HG02610 (cell line): ENCODE results near the gene CD247.

Experiments used
- ATAC-seq: cut with Tn5 transposase; IDR thresholded peaks from one replicate; pipeline ENCODE4 v1.9.1; 2021; ENCODE audit warnings: mild to moderate bottlenecking, moderate library complexity; ENCODE audit not compliant: unreplicated experiment

Gene CD247

GRCh38 chr1:167489571-167490340, 28.6 kb downstream of the CD247 start:
- no peak for ATAC-seq

GRCh38 chr1:167488786-167489185, 29.5 kb downstream of the CD247 start:
- no peak for ATAC-seq

DNA sequence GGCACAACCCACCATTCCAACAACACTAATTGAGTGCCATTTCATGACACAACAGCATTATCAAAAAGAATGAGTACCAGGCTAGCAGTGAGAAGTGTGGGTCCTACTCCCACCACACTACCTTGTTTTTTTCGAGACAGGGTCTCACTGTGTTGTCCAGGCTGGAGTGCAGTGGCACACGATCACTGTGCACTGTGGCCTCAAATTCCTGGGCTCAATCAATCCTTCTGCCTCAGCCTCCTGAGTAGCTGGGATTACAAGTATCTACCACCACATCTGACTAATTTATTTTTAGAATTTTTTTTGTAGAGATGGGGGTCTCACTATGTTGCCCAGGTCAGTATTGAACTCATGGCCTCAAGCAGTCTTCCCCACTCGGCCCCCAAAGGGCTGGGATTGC, 30.7 kb downstream of the CD247 start:
- ATAC-seq, result no peak

DNA sequence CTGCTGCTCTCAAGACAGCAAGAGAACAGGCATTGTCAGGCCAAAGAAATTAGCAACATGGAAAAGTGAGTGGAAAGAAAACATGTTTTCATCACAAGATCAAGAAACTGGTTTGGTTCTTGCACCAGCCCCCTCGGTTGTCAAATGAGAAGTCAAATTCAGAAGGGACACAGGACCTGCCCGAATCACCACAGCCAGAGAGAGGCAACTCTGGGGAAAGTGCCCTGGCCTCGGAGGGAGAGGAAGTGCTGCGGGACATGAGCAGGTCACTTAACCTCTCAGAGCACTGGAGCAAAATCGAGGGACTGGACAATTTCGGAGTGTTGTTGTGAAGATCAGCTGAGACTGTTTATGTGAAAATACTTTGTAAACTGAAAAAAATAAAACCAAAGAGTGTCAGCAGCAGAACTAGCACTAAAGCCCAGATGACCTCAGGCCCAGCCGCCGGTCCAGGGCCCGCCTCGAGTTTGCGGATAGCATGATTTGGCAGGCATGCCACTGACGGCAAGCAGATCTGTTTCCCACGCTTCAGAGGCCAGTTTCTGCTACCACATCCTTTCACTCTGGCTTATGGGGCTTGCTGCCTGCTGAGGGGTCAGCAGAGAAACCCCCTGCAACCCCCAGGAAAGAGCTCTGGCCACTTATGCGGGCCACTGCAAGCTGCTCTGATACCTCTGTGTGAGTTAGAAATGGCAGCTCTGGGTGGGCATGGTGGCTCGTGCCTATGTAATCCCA, 32.1 kb downstream of the CD247 start:
- no peak for ATAC-seq

DNA sequence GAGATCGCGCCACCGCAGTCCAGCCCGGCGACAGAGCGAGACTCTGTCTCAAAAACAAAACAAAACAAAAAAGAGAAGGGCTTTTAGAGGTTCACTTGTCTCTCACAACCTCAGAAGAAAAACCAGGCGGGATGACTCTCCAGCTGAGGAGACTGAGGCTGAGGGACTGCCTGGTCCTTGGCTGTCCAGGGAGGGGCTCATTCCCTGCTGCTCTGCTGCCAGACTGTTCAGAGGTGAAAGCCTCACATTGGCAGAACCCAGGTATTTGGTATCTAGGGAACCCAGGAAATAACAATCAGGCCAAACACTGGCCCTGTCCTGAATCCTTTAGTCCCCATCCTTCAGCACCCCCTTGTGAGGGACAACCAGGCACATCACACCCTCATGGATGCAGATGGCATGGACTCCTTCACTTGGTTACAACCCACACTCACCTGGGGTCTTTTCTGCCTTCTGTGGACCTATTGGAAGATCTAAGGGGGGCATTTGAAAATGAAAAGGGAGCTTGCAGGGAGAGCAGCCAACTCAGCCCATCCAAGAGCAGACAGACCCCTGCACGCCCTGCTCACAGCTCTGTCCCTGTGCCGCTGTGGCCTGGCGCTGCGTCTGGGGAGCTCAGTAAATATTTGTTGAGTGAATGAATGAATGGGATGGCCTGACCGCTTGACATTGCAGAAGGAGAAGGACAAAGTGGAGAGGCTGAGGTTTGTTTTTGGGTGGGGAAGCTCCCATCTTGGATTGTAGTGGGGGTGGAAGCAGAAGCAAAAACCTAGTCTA, 33.4 kb downstream of the CD247 start:
- no peak for ATAC-seq

- no peak for ATAC-seq
Observed at GRCh38 chr1:167483790-167484189, 34.5 kb downstream of the CD247 start.

- no peak for ATAC-seq
Observed at GRCh38 chr1:167482184-167482583, 36.1 kb downstream of the CD247 start.

DNA sequence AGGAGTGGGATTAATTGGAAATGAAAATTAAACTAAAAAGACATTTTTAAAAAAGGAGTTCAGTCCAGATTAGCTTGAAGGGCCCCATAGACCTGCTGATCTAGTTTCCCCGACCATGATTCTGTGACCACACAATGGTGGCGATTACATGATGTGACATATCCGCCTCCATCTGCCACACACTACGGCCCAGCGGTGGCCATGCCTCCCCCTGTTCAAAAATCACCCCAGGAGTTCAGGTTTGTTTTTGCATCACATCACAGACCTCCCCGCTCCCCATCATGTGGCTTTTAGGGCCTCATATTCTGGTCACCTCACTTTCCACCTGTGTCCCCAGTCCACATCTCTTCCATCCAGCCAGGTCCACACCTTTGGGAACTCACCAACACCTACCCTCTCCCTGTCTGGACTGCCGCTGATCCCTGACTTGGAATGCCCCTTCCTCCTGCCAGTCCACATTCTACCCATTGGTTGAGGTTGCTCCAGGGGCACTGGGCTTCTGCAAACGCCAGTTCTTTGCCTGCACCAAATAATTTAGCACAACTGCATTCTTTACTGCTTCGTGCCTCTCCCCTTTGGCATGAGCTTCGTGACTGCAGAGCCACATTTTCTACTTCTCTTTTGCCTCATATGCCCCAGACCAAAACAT, 38.9 kb downstream of the CD247 start:
- ATAC-seq, result no peak

GRCh38 chr1:167477986-167478385, 40.3 kb downstream of the CD247 start:
- ATAC-seq, result no peak

DNA sequence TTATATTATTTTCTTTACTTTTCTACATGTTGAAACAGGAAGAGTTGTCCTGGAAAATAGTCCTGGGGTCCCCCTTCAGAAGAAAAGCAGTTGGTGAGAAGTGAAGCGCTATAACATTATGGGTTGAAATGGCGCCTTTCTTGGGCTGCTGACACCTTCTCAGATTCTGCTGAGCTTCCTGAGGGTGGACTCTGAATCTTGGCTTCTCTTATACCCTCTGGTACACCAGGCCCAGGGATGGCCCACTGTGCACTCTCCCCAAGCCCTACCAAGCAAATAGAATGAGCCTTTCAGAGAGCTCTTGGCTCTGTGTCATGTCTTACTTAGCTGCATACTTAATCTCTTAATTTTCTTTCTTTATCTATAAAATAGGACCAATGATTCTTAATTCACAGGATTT, 42.3 kb downstream of the CD247 start:
- ATAC-seq, result no peak

DNA sequence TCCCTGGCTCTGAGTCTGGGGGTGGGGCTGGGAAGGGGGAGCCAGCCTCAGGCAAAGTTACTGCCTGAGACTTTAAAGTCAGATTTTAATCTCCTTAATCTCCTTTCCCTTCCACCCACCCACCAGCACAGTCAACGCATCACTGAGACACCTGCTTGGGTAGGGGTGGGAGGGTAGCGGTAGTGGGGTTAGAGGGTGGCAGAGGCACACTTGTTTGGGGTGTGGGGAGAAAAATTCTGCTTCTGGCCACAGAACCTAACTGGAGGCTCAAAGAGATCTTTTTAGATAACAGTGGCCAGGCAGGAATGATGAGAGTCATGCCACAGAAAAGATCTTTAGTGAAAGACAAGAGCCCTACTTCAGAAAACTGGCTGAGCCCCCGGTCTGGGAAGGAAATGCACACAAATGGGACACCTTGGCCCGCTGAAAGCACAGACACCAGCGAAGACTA, 44.1 kb downstream of the CD247 start:
- no peak for ATAC-seq

DNA sequence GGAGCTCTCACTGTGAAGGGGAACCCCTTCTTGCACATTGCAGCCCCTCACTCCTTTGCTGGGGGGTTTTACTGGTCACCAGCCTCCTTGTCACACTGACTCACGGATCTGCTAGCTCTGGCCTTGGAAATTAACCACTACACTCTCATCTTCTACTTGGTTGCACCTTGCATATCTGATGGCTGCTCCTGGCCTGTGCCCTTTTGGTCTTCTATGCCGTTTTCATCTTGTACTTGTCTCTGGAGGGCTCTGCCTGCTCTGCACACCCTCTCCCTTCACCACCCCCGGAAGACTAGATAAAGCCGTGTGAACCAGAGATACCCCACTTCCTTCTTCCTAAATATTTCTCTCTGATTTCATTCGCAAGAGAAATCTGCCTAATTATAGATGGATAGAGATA, 44.6 kb downstream of the CD247 start:
- no peak for ATAC-seq

GRCh38 chr1:167472752-167473521, 45.4 kb downstream of the CD247 start:
- ATAC-seq, result no peak

GRCh38 chr1:167471568-167471967, 46.8 kb downstream of the CD247 start:
- ATAC-seq, result no peak

DNA sequence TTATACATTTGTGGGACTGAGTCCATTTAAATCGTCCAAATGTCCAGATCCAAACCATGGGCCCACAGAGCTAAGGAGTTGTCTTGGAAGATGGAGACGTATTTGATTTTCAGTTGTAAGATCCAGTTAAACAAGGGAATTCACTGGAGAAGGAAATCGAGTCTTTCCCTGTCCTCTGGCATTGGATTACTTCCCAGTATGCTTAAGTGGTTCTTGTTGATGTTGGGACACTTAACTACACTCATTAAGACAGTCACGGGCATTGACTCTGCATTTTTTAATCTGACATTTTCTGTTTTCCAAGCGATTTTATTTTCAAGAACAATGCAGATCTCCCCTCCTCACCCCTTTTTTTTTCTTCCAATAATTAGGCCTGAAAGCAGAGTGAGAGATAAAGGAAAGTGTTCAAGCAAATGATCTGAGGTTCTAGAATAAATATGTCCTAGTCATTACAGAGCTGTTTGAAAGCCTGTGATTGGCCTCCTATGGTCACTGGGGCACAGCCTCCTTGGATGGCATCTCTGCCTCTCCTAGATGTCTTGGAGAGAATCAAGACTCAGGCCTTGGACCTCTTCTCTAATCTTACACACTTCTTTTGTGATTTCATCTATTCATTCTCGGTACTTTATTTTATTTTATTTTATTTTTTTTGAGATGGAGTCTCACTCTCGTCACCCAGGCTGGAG, 48.9 kb downstream of the CD247 start:
- no peak for ATAC-seq

DNA sequence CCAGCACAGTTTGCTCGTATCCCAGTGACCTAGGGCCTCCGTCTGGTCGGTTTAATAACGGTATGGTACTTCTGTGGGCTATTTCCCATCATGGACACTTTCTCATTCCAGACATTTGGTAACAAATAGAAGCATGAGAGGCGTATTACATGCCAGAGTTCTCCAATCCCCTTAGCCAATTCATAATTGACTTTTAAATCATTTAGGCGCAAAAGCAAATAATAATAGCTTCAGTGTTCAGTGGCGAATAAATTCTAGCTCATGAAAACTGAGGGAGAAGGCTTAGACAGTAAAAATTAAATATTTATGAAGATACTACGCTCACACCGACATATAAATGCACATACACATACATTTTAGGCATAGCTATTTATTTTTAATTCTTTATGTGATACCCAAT, 50.6 kb downstream of the CD247 start:
- ATAC-seq, result no peak

- no peak for ATAC-seq
Observed at GRCh38 chr1:167467126-167467710, 51.1 kb downstream of the CD247 start.

GRCh38 chr1:167465743-167466142, 52.6 kb downstream of the CD247 start:
- ATAC-seq, result no peak

GRCh38 chr1:167465018-167465417, 53.3 kb downstream of the CD247 start:
- ATAC-seq, result no peak
